GM19467 (cell line): ENCODE results near the gene LTO1.
"Not testable (repeated sequence)": the region's sequence is repeated elsewhere in the genome, so short reads cannot be mapped to it uniquely, and the experiment has no call there.

Experiments
- ATAC-seq: cut with Tn5 transposase; IDR thresholded peaks from one replicate; pipeline ENCODE4 v1.9.1; 2021; ENCODE audit warnings: mild to moderate bottlenecking, moderate library complexity; ENCODE audit not compliant: unreplicated experiment

LTO1 gene

DNA sequence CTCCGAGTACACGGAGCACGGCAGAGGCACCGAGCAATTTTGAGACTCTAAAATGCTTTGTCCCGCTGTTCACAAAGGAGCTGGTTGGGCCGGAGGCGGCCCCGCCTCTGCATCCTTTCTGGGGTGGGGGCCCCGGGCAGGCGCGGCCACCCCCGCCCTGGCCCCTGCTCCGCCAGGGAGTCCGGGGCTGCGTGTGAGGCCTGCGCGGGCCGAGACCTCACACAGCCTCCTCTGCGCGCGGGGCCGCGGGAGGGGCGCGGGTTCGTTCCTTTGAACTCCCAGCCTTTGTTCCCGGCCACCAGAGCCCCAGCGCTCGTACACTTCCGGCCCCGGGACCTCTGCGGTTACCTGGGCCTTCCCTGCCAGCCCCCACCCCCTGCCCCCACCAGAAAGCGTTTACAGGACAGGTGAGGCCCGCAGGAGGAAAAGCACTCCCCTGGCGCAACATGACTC lies 27.1 kb upstream of the LTO1 start:
- ATAC-seq, result no peak

DNA sequence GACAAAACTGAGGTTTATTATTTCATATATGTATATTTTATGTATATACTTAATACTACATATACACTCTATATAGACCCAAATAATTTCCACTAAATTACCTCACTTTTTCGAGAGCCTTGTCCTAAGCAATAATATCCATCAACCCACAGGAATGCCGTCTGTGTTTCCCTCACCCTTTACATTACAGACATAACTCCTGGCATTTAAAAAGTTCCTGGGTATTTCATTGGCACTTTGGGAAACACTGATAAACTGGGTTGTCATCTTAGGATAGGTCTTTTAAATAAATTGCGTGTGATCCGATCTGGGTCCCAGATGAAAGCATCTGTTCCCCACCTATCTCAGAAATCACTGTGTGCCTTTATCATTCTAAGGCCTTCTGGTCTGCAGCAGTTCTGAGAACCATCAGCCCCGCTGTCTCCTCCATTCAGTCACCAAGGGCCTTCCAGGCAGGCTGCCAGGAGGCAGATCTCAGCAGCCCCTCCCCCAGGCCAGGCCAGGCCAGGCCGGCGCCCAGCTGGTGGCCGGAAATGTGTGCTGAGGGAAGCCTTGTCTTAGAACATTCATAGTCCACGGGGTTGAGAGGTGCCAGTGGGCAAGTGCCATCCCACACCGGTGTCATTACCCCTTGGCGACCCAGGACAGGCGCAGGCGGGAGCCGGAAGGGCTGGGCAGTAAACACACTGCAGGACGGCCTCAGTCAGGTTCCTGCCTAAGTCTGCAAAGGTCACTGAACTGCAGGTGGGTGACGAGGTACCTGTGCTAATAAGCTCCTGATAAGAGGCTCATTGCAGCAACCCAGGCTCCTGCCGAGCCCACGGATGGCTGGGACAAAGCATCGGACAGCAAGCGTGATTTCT lies 25.4 kb upstream of the LTO1 start:
- no peak for ATAC-seq

GRCh38 chr11:69699213-69699612 lies 24.1 kb upstream of the LTO1 start:
- no peak for ATAC-seq

DNA sequence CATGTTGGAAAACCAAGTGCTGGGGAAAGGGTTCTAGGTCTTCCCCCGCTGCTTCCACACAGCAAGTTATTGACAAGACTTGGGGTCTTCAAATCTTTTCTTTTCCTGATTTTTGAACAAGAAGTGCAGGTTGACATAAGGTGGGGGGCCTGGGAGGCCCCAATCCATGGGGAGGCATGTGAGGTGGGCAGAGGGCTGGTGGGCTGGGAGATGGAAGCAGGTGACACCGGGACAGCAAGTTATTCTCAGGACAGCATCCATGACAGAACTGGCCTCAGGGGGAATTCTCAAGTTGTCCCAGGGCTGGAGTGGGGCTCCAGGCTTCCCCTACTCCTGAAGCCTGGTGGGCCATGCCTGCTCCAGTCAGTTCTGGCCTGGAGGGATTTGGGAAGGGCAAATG lies 23.2 kb upstream of the LTO1 start:
- ATAC-seq, result no peak

- no peak for ATAC-seq
Measured at GRCh38 chr11:69697861-69698260, 22.7 kb upstream of the LTO1 start.

DNA sequence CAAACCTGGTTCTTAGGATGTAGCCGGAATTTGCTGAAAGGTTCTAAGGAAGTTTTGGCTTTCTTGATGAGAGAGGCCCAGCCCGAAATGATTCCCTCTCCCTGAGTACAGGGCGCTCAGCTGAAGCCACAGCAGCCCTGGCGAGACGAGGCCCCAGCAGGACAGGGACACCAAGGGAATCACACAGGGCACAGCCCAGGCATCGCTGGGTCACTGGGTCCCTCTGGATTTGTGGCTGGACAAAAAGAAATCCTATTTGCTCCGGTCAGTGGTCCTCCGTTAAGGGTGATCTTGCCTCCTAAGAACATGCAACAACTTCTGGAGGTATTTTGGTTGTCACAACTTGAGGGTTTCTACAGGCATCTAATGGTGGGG lies 22.3 kb upstream of the LTO1 start:
- no peak for ATAC-seq

DNA sequence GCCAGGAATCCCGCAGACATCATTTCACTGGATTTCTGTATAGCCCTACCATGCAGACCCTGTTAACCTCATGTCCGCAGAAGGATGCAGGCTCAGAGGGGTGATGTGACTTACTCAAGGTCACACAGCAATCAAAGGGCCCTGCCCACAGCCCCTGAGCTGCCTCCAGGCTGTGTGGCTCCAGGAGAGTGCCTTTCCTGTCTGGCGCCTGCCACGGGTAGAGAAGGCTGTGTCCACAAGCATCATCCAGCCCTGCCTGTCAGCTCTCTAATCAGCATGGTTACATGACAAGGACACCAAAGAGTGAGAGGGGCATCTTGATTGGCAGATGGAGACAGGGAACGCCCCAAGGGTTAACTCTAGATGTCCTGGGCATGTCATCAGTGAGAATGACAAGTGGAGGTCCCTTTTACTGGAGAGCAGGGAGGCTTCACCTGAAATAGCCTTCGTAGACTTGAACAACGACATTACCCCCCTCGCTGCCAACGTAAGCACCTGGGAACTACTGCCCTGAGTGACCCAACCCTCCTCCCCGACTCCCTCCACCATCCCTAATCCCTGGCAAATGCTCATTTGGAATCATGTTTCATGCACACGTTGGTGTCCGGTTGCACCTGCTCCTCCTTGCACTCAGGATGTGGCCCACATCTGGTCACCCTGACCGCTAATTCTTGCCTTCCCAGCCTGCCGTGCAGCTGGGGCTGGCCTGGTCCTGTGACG lies 21.8 kb upstream of the LTO1 start:
- ATAC-seq, result no peak

- not testable (repeated sequence) for ATAC-seq
Measured at GRCh38 chr11:69695995-69696394, 20.8 kb upstream of the LTO1 start.

DNA sequence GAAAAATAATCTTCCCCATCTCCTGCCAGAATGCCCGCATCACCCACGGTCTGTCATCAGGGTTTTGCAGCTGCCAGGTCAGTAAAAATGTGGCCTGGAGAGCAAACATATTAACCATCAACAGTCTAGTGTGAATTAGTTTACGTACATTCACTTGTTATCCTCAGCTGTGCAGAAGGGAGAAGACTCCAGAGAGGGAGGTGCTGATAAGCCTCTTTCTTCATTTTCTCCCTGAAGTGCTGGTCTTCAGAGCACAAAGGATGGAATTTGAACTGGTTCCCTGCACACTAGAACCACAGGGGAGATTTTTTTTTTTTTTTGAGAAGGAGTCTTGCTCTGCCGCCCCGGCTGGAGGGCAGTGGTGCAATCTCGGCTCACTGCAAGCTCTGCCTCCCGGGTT lies 20.4 kb upstream of the LTO1 start:
- no peak for ATAC-seq

GRCh38 chr11:69694781-69695180 lies 19.6 kb upstream of the LTO1 start:
- ATAC-seq, result no peak

DNA sequence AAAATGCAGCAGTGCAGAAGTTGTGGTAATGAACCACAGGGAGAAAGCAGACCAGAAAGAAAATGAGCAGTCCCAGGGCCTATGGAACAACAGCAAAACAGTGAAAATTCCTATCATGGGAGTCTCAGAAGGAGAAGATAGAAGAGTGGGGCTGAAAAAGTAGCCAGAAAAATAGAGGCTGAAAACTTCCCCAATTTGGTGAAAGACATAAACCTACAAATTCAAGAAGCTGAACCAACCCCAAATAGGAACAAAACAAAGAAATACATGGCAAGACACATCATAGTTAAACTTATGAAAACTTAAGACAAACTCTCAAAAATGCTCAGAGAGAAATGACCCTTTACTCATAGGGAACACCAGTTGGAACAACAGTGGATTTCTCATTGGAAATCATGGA lies 17.3 kb upstream of the LTO1 start:
- ATAC-seq, result no peak

DNA sequence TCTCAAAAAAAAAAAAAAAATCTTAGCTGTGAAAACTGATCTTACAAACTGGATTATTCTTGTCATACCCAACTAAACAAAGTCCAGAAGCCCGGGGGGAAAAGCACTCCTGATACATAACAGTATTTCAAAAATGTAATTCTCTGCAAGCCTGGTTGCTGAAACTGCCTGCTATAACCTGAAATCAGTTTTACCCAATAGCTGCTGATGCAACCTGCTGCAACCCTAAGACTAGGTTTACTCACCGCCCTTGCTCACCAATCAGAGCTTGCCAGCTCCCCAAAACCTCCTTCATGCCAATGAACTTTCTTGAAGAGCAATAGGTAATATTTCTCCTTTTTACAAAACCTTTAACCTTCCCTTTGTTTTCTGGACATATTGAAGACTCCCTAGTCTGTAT lies 16.3 kb upstream of the LTO1 start:
- no peak for ATAC-seq

DNA sequence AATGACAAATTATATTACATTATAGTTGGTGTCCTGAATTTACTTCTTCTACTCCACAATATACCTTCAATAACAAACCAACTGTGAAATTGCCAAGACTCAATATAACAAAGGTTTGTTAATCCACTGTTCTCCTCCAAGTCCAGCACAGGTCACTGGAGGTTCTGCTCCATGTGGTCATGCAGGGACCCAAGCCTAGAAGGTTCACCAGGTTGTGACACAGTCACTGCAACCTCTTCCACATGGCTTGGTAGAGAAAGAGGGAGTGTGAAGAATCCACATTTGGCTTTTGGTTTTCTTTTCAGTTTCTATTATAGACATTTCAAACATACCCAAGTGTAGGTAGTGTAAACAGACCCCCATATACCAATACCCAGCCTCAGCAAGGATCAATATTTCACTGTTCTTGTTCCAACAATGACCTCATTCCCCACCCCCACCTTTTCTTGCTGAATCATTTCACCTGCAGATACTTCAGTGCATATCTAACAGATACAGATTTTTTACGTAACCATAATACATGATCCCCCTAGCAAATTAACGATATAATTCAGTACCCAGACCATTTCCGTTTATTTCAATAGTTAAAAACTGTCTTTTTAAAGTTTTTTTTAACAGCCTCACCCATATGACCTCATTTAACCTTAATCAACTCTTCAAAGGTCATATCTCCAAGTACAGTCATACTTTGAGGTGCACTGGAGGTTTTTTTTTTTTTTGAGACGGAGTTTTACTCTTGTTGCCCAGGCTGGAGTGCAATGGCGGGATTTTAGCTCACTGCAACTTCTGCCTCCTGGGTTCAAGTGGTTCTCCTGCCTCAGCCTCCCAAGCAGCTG lies 14.5 kb upstream of the LTO1 start:
- no peak for ATAC-seq

- not testable (repeated sequence) for ATAC-seq
Measured at GRCh38 chr11:69687969-69688771, 13.0 kb upstream of the LTO1 start.

DNA sequence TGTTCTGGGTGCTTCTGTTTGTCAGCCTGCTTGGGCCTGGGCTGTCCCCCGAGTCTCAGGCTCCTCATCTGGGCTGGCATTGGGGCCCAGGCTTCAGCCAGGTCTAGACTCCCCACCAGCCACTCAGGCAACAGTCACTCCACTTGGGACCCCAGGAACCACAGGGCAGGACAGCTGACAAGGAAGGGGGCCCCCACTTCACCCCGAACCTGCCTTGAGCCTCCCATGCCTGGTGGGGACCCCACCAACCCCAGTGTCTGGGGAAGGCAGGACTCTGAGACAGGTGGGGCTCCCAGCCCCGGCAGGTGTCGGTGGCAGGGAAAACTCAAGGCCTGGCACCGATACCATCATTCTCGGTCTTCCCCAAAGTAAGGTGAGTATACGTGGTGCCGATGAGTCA lies 11.7 kb upstream of the LTO1 start:
- no peak for ATAC-seq

DNA sequence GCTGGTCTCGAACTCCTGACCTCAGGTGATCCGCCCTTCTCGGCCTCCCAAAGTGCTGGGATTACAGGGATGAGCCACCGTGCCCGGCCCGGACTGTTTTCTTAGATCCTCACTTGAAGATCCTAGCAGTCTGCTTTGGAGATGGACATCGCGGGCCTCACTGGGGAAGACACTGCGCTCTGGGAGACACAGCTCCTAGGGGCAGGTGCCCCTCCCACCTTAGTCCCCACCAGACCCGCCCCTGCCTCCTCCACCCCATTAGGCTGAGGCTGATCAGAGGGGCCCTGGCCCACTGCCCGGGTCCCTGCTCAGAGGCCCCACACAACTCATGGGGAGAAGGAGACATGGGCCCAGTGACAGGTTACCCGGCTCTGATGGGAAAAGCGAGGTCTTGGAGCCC lies 11.3 kb upstream of the LTO1 start:
- ATAC-seq, result no peak

DNA sequence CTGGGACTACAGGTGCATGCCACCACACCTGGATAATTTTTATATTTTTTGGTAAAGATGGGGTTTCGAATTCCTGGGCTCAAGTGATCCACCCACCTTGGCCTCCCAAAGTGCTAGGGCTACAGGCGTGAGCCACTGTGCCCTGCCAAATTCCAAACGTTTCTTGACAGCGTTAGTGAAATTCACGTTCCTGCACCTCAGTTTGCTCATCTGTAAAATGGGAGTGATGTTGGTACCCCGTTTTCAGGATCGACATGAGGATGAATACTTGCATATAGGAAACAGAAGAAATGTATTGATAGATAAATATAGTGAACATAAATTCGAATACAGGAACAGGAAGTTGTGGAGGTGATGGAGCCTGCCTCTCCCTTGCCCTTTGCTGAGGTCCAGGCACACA lies 10.2 kb upstream of the LTO1 start:
- ATAC-seq, result no peak

- ATAC-seq, result no peak
Measured at GRCh38 chr11:69684651-69685050, 9.5 kb upstream of the LTO1 start.

DNA sequence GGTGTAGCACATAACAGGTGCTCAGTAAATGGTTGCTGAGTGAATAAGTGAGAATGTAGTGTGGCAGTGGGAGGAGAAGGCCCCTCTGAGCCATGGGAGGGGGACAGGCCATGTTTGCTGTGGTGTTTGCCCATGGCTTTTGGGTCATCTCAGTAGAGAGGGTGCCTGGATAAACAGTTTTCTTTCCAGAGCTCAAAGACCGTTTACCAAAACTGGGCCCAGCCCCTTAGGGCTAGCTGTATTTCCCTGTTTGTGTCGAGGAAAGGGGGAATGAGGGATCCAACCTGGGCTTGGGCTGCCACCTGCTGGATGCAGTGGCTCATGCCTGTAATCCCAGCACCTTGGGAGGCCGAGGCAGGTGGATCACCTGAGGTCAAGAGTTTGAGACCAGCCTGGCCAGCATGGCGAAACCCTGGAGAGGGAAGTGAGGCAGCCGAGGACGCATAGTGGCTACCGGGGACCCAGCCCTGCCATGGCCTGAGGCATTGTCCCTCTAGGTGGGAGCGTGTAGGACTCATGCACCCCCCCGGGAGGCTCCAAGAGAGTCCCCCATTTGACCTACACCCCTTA lies 8.7 kb upstream of the LTO1 start:
- no peak for ATAC-seq

GRCh38 chr11:69682681-69683326 lies 7.7 kb upstream of the LTO1 start:
- no peak for ATAC-seq
